Measurements from ENCODE around the gene REXO1. TPM values are rescaled to one million over a fixed set of nuclear protein-coding genes. Genes with fewer than 3 reads are reported as not detected.

Gene REXO1
- total RNA-seq, 1 experiment from 2014 or later = 52.1 TPM

GRCh38 chr19:1809678-1810077 is 38.6 kb downstream of the REXO1 start:
- H3K36me3 ChIP-seq (ENCODE audit: control insufficient read depth, insufficient read depth, low read length) = no peaks in the 10 kb centered on the region
- no TSS peak for BruUV-seq (replicated peaks)
- no peaks in the 10 kb centered on the region for H3K9me3 ChIP-seq (ENCODE audit: control insufficient read depth, insufficient read depth, low read depth, low read length)
- peaks cover 12% of the 10 kb centered on the region; the same call in 1 of the 2 replicates for H3K4me1 ChIP-seq (ENCODE audit: control insufficient read depth, insufficient read depth, low read length)
- ATAC-seq (no peak), DNase-seq (ENCODE audit: low read depth, low spot score) (no peak)
- ChIA-PET POLR2A (no interaction called here), CTCF (no interaction called here)
- TF ChIP-seq CTCF (IDR thresholded peaks at IDR 0.05) (no peak), SIN3A (IDR thresholded peaks at IDR 0.05; ENCODE audit: borderline replicate concordance, insufficient read depth, low read depth, low read length) (no peak), POLR2AphosphoS5 (IDR thresholded peaks at IDR 0.05; ENCODE audit: low read depth, low read length) (no peak), TCF7L2 (IDR thresholded peaks at IDR 0.05; ENCODE audit: low read depth, low read length) (no peak)
- TF ChIP-seq, protein P1, sequence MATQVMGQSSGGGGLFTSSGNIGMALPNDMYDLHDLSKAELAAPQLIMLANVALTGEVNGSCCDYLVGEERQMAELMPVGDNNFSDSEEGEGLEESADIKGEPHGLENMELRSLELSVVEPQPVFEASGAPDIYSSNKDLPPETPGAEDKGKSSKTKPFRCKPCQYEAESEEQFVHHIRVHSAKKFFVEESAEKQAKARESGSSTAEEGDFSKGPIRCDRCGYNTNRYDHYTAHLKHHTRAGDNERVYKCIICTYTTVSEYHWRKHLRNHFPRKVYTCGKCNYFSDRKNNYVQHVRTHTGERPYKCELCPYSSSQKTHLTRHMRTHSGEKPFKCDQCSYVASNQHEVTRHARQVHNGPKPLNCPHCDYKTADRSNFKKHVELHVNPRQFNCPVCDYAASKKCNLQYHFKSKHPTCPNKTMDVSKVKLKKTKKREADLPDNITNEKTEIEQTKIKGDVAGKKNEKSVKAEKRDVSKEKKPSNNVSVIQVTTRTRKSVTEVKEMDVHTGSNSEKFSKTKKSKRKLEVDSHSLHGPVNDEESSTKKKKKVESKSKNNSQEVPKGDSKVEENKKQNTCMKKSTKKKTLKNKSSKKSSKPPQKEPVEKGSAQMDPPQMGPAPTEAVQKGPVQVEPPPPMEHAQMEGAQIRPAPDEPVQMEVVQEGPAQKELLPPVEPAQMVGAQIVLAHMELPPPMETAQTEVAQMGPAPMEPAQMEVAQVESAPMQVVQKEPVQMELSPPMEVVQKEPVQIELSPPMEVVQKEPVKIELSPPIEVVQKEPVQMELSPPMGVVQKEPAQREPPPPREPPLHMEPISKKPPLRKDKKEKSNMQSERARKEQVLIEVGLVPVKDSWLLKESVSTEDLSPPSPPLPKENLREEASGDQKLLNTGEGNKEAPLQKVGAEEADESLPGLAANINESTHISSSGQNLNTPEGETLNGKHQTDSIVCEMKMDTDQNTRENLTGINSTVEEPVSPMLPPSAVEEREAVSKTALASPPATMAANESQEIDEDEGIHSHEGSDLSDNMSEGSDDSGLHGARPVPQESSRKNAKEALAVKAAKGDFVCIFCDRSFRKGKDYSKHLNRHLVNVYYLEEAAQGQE (IDR thresholded peaks at IDR 0.05; ENCODE audit: insufficient read depth in 1 of 2, low read depth in 2 of 2, low read length in 1 of 2) = no peak
- no peaks in the 10 kb centered on the region for H3K27me3 ChIP-seq (ENCODE audit: control insufficient read depth, insufficient read depth, low read length)
- no peak overlapping the region; the same call in 1 of the 2 replicates for H3K27ac ChIP-seq (ENCODE audit: low read length)
- in situ Hi-C loops (cut with HindIII; ENCODE audit: low pct_unique_long_range_greater_than_20kb, low sequenced_read_pairs) (no loop called here), intact Hi-C loops (cut with micrococcal nuclease; ENCODE audit: unreplicated experiment) (no loop called here)
- H3K4me3 ChIP-seq (ENCODE audit: low read depth in 2 of 2, low read length in 2 of 2) = no peak overlapping the region

DNA sequence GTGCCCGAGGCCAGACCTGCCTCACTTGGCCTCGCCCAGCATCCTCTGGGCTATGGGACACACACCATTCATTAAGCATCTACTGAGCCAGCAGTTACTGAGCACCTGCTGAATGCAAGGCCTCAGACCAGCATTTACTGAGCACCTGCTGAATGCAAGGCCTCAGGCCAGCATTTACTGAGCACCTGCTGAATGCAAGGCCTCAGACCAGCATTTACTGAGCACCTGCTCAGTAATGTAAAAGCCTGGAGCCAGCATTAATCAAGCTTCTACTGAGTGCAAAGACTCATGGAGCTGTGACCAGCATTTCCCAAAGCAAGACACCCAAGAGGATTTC is 39.9 kb downstream of the REXO1 start:
- no peaks in the 10 kb centered on the region for H3K9me3 ChIP-seq (ENCODE audit: control insufficient read depth, insufficient read depth, low read depth, low read length)
- intact Hi-C loops (cut with micrococcal nuclease; ENCODE audit: unreplicated experiment) (no loop called here), in situ Hi-C loops (cut with HindIII; ENCODE audit: low pct_unique_long_range_greater_than_20kb, low sequenced_read_pairs) (no loop called here)
- ATAC-seq (no peak), DNase-seq (ENCODE audit: low read depth, low spot score) (no peak)
- no TSS peak for BruUV-seq (replicated peaks)
- POLR2A ChIA-PET = no interaction called here
- peaks cover 5% of the 10 kb centered on the region; the same call in 1 of the 2 replicates for H3K4me1 ChIP-seq (ENCODE audit: control insufficient read depth, insufficient read depth, low read length)
- no peak overlapping the region for H3K27ac ChIP-seq (ENCODE audit: low read length)
- TF ChIP-seq POLR2AphosphoS5 (IDR thresholded peaks at IDR 0.05; ENCODE audit: low read depth, low read length) (no peak), SIN3A (IDR thresholded peaks at IDR 0.05; ENCODE audit: borderline replicate concordance, insufficient read depth, low read depth, low read length) (no peak), CTCF (IDR thresholded peaks at IDR 0.05) (no peak), TCF7L2 (IDR thresholded peaks at IDR 0.05; ENCODE audit: low read depth, low read length) (no peak)
- TF ChIP-seq, protein P1 (IDR thresholded peaks at IDR 0.05; ENCODE audit: insufficient read depth in 1 of 2, low read depth in 2 of 2, low read length in 1 of 2) = no peak
- CTCF ChIA-PET = interaction anchor here (0.6 kb wide), 1 partner anchor 18 kb away, joined by 13 read pairs; no protein-coding TSS in a partner anchor
- no peak overlapping the region for H3K4me3 ChIP-seq (ENCODE audit: low read depth in 2 of 2, low read length in 2 of 2)
- no peaks in the 10 kb centered on the region for H3K36me3 ChIP-seq (ENCODE audit: control insufficient read depth, insufficient read depth, low read length)
- no peaks in the 10 kb centered on the region for H3K27me3 ChIP-seq (ENCODE audit: control insufficient read depth, insufficient read depth, low read length)

Measured in Panc1 (cell line).